ENCODE results near the gene CCDC85B. TPM values are rescaled to one million over a fixed set of nuclear protein-coding genes. Genes with fewer than 3 reads are reported as not detected.
"Not testable (repeated sequence)": the region's sequence is repeated elsewhere in the genome, so short reads cannot be mapped to it uniquely, and the experiment has no call there.

Gene CCDC85B
- total RNA-seq, 1 experiment from 2014 or later, result 34.7 TPM

DNA sequence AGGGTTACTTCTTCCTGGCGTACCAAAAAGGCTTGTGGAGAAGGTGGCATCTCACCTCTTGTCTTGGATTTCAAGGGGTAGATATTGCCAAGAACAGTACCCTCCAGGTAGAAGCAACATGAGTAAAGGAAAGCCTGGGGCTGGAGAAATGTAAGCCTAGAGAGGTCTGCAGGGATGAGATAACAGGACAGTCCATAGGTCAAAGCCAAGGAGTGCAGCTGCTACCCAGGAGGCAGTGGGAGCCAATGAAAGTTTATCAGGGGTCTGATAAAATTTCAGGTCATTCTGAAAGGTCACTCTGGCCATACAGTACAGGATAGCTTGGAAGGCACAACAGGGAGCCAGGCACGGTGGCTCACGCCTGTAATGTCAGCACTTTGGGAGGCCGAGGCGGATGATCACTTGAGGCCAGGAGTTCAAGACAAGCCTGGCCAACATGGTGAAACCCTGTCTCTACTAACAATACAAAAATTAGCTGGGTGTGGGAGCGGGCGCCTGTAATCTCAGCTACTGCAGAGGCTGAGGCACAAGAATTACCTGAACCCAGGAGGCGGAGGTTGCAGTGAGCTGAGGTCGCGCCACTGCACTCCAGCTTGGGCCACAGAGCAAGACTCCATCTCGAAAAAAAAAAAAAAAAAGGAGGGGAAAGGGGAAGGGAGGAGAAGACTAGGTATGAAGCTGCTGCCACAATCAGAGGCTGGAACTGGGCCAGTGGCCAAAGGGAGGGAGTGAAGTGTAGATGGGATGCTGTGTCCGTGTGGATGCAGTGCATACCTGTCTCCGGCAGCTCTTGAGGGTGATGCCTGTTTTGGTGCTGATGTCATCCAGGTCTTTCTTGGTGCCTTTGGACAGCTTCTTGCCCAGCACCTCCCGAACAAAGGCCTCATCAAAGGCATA lies 3.4 kb upstream of the CCDC85B start:
- no peak for DNase-seq (ENCODE audit: low read depth)

- no peak for DNase-seq (ENCODE audit: low read depth)
Observed at GRCh38 chr11:65887723-65888162, 2.7 kb upstream of the CCDC85B start.

- DNase-seq (ENCODE audit: low read depth), result peak; percentile 96
Observed at GRCh38 chr11:65888163-65888814, 2.2 kb upstream of the CCDC85B start, which contains the start of gene FIBP. Gene FIBP, minus strand, starts transcription at chr11:65888471. Its CDS starts 53 bp downstream, at chr11:65888418.

DNA sequence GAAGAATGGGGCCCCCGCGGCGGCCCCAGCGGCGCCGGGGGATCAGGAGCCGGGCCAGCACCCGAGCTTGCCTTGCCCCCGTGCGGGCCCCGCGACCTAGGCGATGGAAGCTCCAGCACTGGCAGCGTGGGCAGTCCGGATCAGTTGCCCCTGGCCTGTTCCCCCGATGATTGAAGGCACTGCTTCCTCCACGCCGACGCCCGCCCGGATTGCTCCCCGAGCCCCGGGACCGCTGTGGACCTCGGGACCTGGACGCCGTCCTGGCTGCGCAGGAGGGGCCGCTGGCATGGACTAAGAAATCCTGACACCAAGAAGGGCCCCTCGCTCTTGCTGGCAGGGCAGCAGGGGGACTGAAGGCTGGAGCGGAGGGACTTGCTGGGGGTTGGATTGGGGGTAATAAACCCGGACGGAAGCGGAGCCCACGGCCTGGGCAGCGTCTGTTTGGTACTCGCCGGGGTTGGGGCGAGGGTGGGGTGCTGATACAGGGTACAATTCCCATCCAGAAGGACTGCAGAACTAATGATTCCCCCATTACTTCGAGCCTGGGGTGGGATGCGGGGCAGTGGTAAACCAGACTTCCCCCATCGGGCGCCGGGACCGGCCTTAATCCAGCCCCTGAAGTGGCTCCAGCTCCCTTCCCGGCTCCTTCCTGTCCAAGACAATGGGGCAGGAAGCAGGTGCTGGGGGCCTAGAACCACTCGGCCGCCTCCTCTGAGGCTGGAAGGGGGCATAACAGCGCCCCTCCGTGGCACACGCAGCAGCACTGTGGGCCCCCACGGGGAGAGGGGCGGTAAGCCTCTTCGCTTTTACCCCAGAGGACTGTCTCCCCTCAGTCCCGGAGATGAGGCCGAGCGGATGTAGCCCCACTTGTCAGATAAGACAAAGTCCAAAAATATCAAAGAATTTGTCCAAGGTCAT lies 1.0 kb downstream of the CCDC85B start:
- peak; percentile 65 for DNase-seq (ENCODE audit: low read depth)

DNA sequence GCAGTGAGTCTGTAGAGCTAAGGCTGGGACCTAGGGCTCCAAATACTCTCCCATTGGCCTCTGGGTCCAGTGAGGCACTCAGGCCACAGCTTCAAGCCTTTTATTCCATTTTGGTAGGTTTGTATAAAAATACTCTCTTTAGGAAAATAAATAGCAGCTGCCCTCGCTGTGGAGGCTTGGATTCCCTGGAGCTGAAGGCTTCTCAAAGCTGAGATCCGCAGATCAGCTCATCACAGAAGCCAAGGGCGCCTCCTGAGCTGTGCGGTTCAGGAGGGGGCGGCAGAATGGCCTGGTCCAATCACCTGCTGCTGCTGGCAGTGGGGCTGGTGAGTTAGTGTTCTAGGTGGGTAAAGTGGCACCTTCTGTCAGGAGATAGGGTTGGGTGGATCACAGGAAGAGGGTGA lies 1.7 kb downstream of the CCDC85B start:
- not testable (repeated sequence) for DNase-seq (ENCODE audit: low read depth)

GRCh38 chr11:65892661-65893317 lies 2.3 kb downstream of the CCDC85B start:
- DNase-seq (ENCODE audit: low read depth), result no peak

GRCh38 chr11:65894034-65894591 lies 3.6 kb downstream of the CCDC85B start:
- DNase-seq (ENCODE audit: low read depth), result no peak

DNA sequence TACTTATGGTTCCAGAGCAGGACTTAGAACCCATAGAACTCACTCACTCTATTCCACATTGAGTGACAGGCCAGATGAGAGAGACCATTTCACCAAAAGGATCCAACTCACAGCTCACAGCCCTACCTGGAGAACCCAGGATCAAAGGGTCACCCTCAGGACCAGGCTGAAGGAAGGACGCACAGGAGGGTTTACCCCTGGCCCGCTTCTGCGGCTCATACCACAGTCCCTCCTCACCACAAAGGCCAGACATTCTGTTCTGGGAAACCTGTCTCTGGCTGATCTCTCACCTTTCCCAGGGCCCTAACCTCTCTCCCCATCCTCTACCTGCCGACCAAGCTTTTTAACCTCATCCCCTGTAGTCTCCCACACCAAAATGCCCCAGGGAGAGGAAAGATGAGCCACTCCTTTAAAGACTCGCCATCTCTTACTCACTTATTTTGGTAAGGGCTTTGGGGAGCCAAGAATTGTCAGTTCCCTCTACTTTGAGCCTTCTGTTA lies 5.1 kb downstream of the CCDC85B start:
- no peak for DNase-seq (ENCODE audit: low read depth)

DNA sequence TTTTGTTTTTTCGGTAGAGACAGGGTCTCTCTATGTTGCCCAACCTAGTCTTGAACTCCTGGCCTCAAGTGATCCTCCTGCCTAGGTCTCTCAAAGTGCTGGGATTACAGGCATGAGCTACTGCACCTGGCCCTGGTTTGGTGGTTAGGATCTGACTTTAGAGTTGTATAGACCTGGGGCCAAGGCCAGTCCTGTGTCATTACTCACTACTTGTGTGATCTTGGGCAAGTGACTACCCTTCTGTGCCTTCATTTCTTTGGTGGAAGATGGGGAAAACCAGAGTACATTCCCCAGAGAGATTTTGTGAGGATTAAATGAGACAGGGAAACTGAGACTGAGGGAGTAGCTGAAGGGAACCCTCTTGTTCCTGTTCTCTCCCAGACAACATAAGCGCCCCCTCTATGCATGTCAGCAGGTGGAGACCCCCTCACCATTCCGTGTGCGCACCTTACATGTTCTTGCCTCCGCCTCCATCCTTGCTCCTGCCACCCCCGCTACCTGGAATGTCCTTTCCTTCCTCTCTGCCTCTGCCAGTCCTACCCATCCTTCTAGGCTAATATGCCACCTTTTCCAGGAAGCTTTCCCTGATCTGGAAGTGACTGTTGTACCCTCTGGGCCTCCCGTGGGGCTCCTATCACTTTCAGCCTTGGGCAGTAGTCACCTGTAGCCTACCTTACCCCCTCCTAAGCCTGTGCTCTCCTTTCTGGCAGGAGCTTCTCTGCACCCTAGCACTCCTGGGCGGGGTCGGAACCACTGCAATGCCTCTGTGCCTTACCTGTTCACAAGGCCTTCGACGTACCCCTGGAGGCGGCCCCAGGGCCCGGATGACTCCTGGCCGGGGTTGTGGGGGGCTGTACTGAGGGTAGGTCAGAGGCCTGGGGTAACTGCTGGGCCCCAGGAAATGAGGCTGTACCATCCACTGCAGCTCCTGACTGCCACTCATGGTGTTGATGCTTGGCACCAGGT lies 5.8 kb downstream of the CCDC85B start:
- DNase-seq (ENCODE audit: low read depth), result peak; percentile 67

GRCh38 chr11:65897020-65897471 lies 6.6 kb downstream of the CCDC85B start:
- DNase-seq (ENCODE audit: low read depth), result no peak

DNA sequence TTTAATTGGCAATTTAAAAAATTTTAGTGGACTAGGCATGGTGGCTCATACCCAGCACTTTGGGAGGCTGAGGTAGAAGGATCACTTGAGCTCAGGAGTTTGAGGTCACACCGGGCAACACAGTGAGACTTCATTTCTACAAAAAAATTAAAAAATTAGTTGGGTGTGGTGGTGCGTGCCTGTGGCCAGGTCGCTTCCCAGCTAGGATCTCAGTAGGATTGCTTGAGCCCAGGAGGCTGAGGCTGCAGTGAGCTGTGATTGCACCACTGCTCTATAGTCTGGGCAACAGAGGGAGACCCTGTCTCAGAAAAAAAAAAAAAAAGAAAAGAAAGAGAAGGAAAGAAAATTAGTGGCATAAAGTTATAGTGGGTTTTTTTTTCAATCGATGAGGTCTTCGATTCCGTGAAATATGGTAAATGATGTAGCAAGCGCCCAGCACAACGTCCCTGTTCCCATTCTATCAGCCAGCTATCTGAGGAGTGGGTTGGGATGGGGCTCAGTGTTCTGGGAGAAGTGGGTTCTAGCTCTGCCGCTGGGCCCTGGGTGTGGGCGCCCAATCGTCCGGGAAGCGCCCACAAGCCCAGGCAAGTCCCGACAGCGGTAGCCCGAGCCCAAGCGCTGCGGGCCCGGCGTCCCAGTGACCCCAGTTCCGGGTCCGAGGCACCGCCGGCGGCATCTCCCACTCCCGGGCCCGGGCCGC lies 8.3 kb downstream of the CCDC85B start:
- DNase-seq (ENCODE audit: low read depth), result no peak

DNA sequence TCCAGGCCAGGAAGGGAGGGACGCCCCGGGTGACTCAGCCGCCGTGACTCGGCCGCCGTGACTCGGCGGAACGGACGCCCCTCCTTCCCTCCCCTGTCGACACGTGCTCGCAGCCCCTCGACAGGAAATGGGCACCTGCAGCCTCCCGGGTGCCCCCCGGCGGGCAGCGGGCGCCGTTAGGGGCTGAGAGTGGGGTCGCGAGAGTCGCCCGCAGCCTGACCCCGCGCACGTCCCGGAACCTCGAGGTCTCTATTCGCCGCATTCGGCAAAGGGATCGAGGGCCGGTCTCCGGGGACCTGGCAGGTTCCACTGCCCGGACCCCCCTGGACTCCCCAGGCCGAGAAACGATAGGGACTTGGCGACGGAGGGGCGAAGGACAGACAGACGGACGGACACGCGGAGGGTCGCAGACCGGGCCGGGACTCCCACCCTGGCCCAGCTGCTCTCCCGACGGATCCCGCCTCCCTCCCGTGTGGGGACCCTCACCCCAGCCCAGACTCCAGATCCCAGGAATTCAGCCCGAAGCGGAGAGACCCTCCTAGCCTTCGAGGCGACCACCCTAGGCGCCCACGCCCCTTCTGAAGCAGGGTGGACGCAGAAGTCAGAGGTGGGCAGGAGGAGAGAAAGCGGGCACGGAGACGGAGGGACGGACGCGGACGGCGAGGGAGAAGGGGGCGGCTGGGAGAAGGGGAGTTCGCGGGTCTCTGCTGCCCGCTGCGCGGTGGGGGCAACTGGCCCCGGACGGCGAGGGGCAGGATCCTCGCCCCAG lies 9.1 kb downstream of the CCDC85B start:
- peak; percentile 88 for DNase-seq (ENCODE audit: low read depth)

DNA sequence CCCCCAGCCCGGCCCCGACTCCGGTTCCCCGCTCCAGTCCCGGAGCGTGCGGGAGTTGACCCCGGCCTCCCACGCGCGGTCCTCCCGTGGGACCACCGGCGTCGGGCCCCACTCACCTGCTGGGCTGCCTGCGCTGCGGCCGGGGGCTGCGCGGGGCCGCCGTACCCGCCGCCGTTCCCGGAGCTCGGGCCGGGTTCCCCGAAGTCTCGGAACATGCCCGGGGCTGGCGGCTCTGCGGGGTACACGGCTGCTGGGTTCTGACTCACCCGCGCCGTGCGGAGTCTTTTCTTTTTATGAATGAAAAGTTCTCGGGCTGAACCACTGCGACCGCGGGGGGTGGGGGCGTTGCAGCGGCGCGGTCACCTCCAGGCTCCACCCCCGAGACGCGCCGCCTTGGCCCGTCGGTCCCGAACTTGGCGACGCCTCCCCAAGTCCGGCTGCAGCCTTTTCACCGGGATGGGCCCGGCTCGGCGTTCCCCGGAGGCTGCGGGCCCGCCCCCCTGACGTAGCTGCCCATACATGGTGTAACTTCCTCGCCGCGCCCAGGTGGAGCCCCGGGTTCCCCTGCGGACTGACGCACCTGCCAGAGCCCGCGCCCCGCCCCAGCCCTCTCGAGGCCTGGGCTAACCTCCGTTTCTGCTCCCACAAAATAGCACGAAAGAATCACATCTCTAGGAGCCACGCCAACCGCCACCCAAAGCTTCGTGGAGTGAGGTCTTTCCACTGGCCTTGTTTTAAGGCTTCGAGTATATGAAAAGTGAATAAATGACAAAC lies 9.8 kb downstream of the CCDC85B start, which contains the start of gene FOSL1:
Gene FOSL1, minus strand, starts transcription at position 264 of the 774 bp plus-strand sequence. Its CDS starts 49 bp downstream, at position 215.
- DNase-seq (ENCODE audit: low read depth), result peak; percentile 98

GRCh38 chr11:65900899-65901180 lies 10.4 kb downstream of the CCDC85B start:
- DNase-seq (ENCODE audit: low read depth), result no peak

DNA sequence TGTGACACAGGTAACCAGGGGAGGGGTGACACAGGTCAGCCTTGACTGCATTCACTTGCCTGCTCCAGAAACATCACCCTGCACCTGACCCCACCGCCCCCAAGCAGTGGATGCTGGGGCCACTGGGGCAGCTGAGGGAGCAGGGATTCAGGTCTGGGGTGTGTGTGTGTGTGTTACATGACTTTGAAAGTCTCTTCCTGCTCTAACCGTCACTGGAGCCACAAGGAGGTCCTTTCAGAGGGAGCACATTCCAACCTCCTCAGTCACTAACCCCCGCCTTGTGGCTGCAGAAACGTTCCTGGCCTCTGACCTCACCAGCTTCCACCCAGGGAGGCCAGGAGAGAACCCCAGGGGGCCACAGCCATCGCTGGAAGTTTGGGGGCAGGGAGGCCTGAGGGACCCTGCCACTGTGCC lies 12.6 kb downstream of the CCDC85B start:
- peak; percentile 97 for DNase-seq (ENCODE audit: low read depth)

DNA sequence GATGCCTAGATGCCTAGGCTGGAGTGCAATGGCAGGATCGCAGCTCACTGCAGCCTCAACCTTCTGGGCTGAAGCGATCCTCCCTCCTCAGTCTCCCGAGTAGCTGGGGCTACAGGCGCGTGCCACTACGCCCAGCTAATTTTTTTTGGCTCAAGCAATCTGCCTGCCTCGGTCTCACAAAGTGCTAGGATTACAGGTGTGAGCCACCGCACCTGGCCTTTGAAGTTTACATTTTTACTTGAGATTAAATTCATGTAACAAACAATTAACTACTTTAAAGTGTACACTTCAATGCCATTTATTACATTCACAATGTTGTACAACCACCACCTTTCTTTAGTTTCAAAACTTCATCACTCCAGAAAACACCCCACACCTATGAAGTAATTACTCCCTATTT lies 13.2 kb downstream of the CCDC85B start:
- no peak for DNase-seq (ENCODE audit: low read depth)

DNA sequence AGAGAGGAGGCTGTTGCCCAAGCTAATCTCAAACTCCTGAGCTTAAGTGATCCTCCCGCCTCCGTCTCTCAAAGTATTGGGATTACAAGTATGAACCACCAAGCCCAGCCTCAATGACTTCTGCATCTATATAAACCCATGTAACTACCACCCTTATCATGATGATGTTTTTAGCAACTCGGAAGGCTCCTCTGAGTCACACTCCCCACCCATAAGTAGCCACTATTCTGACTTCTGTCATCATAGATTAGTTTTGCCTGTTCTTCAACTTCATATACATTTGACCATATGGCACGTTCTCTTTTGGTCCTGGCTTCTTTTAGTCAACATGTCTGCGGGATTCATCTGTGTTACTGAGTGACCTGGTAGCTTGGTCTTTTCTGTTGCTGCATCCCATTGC lies 16.1 kb downstream of the CCDC85B start:
- DNase-seq (ENCODE audit: low read depth), result no peak
